Right renal pelvis (tissue), 4 donors: ENCODE results near the gene ANO4. TPM values are rescaled to one million over a fixed set of nuclear protein-coding genes. Genes with fewer than 3 reads are reported as not detected.
A peak's percentile ranks its signal among the peaks of the same experiment; 100 is the strongest.
"Not testable (repeated sequence)": the region's sequence is repeated elsewhere in the genome, so short reads cannot be mapped to it uniquely, and the experiment has no call there.

ENCODE experiments used
- DNase-seq, 4 donors: peaks; one replicate each; pipeline ENCODE4 v3.0.0-alpha.2; 2013; ENCODE audit warnings: low read depth in 4 of 4, low spot score in 3 of 4, missing footprints in 1 of 4
- polyA plus RNA-seq, 4 donors: library from polyadenylated mRNA; unstranded; fragments of 120-200 nt; gene quantifications; one replicate each; pipeline ENCODE4 v1.2.1, GENCODE V29; 2013; ENCODE audit not compliant: insufficient read length in 4 of 4

Gene ANO4
- polyA plus RNA-seq, 4 donors = 0.75 to 1.5 (median 0.94) TPM

DNA sequence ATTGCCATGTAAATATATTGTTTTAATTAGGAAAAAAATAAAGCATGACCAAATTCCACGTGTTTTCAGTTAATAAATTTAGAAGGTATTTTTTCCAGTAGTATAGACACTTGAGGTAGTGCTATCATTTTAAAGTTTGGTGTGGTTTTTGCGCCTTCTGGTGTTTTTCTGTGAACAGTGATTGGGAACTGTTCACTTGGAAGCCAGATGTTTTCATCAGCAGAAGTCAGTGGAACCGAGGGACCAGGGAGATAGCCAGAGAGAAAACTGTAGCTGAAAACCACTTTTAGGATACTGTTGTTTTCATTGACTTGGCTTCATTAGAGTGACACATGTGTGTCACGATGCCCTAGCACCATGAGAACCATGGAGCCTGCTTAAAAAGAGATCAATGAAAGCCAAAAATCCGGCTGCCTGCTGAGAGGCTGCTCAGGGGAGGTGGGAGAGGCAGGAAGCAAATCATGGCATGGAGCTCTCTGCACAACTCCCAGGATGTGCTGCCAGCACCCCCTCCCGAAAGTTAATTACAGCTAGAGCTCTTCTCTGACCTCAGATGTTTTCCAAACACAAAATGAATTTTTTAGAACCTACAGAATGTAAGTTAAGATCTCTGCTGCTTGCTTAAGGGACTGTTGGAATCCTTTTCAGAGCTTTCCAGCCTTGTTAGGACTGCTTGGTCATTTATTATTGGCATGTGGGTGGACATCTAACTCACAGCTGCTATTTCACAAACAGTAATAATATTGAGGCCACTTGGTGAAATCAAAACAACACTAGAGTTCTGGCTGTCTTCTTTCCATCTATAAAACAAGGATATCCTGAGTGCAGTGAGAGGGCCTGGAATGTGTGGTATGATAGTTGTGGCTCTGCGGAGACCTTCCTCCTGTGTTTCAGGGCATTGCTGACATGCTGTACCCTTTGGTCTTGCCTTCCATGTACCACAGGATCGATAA is 192.3 kb downstream of the ANO4 start:
- DNase-seq = no peak

DNA sequence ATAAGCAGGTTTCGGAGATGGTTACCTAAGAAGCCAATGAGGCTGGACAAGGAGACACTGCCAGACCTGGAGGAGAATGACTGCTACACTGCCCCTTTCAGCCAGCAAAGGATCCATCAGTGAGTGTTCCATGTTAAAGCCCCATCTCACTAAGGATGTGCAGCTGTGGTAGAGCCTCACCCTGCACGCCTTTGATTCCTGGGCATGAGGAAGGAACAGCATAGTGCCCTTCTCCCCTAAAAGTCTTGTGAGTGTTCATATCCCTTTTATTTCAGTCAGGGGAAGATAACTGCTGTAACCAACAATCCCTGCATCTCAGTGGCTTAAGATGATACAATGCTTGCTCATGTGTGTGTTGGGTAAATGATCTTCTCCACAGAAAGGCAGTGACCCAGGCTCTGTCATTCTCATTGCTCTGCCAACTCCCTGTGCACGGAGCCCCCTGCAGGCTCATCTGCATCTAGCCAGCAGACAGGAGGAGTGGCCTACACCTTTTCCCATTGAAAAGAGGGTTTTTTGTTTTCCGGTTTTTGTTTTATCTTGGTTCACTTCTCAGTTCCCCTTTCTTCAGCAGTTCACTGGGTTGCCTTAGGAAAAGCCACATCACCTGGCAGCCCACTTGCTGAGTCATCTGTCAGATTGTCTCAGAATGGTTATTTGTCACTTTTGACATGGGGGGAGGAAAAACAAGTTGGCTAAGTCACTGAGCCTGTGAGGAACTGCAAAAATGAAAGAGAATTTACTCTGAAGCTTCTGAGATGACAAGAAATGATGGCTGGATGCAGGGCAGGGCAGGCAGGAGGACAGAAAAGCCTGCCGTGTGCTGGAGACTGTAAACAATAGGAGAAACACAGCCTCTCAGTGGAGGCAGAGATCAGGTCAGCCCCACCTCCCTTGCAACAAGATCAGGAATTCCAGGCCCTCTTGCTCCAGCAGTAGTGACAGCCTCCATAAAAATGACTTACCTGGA is 193.3 kb downstream of the ANO4 start:
- DNase-seq = no peak

DNA sequence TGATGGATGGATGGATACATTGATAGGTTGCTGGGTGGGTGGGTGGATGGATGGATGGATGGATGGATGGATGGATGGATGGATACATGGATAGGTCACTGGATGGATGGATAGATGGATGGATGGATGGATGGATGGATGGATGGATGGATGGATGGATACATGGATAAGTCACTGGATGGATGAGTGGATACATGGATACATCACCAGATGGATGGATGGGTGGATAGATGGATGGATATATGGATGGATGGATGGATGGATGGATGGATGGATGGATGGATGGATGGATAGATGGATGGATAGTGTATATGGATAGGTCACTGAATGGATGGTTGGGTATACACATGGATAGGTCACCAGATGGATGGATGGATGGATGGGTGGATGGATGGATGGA is 194.9 kb downstream of the ANO4 start:
- DNase-seq = not testable (repeated sequence)

GRCh38 chr12:100991102-100991501 is 196.5 kb downstream of the ANO4 start:
- no peak for DNase-seq

DNA sequence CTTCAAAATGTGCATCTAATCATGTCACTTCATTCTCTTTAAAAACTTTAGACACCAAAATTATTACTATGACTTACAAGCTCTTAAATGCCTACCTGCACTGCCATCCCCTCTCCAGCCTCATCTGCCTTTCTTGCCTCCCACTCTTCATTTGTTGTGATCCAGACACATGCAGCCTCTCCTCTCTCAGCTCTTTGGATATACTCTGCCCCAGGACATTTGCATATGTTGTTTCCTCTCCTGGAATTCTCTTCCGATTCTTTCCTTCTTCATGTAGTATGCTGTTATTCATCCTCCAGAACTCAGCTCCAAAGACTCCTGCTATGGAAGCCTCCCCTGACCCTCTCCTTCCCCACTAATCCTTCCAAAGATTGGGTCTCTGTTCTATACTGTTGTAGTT is 197.6 kb downstream of the ANO4 start:
- DNase-seq = no peak

GRCh38 chr12:100993916-100994450 is 199.4 kb downstream of the ANO4 start:
- no peak for DNase-seq

DNA sequence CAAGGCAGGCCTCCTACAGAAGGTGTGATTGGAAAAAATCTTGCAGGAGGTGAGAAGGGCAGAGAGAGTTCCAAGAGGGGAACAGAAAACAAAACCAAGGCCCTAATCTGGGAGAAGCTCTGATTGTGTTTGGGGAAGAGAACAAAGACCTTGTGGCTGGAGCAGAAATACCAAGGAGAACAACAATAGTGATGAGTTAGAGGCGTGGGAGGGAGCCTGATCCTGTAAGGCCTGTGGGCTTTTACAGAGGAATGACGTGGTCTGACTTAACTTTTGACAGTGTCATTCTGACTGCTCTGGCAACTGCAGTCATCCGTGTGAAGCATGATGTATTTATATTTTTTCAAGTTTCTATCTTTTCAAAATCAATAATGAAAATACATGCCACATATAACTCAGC is 200.6 kb downstream of the ANO4 start:
- no peak for DNase-seq

- no peak for DNase-seq
Measured at GRCh38 chr12:100995771-100996170, 201.2 kb downstream of the ANO4 start.

DNA sequence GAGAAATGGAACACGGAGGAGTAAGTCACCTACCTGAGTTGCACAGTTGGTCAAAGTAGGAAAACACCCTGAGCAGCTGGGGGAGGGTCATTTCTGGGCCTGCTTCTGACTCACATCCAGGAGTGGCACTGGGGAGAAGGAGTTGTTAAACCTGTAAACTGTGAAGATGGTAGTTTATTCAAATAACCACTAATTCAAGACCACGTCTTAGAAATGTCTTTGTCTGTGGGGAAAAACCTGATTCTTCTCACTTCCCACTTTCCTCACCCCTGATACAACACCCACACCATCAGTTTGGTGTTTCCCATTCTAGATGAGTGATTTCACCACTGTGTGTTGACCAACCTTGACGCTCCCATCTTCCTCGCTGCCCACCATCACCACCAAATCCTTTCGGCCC is 207.1 kb downstream of the ANO4 start:
- DNase-seq = no peak

- DNase-seq = no peak
Measured at GRCh38 chr12:101002696-101003419, 208.3 kb downstream of the ANO4 start.

DNA sequence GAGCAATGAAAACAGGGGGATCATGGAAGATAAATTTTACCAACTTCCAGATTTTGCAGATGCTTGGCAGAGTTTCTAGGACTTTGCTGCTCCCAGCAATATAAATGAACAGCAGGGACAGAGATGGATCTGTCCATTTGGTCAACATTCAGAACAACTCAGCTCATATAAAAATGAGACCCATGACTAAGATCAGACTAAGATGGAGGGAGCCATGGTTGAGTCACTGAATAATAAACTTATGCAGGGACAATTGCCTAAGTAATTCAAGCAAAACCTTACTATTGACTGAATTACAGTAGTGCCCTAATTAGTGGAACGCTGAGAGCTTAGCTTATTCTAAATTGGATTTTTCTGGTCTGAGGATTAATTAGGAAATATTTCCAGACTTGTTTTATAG is 210.3 kb downstream of the ANO4 start:
- no peak for DNase-seq

GRCh38 chr12:101009274-101009673 is 214.7 kb downstream of the ANO4 start:
- no peak for DNase-seq

DNA sequence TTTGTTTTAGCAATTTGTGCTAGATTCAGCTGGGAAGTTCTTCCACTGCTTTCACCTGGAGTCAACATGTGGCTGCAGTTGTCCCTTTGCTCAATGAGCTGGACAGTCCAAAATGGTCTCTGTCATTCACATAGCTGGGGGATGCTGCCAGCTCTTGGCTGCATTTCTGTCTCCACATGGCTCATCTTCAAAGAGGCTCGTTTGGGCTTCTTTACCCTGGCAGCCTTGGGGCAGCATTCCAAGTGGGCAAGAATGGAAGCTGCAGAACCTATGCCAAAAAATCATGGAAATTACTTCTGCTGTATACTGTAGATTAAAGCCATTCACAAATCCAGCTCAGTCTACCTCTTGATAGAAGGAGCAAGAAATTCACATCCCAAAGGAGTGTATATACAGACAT is 216.3 kb downstream of the ANO4 start:
- DNase-seq = no peak

DNA sequence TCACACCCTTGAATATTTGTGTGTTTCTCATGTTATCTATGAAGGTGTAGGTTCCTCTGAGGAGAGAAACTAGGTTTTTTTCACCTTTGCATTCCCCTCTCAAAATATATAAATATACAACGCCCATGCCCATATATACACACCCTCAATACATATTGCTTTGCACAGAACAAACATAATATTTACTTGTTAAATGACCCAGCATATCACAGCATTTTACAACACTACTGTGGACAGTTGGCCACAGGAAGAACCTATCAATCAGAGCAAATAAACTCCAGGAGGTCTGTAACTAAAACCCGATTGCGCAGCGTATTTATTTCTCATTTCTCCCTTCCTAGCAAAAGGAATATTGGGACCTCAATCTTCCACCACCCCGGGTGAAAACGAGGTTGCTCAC is 219.4 kb downstream of the ANO4 start:
- no peak for DNase-seq

GRCh38 chr12:101015044-101015443 is 220.5 kb downstream of the ANO4 start:
- no peak for DNase-seq

GRCh38 chr12:101018540-101018939 is 224.0 kb downstream of the ANO4 start:
- DNase-seq = peak in 2 of 4 donors; percentile 10

DNA sequence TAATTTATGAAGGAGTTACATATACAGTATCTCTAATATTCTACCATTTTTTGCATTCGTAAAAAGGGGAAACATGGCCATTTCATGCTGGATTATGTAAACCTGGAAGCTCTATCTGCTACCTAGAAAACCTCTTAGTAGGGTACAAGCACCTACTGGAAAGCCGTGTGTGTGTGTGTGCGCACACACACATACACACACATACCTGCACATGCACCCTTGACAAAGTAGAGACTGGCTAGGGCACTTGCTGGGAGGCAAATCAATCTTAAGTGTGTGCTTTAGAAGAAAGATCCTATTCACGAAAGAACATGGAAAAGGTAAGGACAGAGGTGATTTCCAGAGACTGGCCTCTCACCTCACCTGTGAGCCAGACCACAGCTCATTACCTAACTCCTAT is 224.6 kb downstream of the ANO4 start:
- DNase-seq = no peak

- no peak for DNase-seq
Measured at GRCh38 chr12:101019667-101020066, 225.1 kb downstream of the ANO4 start.

GRCh38 chr12:101021442-101021841 is 226.9 kb downstream of the ANO4 start:
- no peak for DNase-seq

DNA sequence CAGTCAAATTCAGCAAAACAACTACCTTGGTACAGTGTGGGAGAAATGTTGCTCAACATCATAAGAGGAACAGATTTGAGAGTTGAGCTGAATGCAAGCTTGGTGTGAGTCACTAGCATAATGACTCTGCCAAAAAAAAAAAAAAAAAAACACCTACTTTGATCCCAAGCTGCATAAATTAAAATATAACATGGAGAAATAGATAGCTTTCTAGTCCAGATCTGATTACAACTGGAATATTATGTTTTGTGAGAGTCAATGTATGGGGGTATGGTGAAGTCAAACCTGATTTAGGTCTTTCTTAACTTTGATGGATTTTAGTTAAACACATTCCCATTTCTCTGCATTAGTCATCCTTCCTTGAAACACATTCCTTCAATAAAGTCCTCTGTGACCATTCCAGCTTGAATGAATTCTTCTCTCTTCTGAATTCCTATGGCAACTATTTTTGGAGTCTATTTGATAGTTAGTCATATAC is 227.4 kb downstream of the ANO4 start:
- no peak for DNase-seq
